GM12872 (cell line): ENCODE results near the gene CDIPT.

Experiments
- CTCF ChIP-seq: IDR thresholded peaks from 3 replicates; pipeline ENCODE4 v1.5.1; 2011; ENCODE audit warnings: low read depth, mild to moderate bottlenecking, low read length, moderate library complexity; ENCODE audit not compliant: insufficient read depth

The CDIPT gene

GRCh38 chr16:29892458-29892813, 29.4 kb upstream of the CDIPT start:
- no peak for TF ChIP-seq CTCF

- TF ChIP-seq CTCF = no peak
Observed at GRCh38 chr16:29891525-29892457, 28.8 kb upstream of the CDIPT start.

- no peak for TF ChIP-seq CTCF
Observed at GRCh38 chr16:29883987-29884386, 21.0 kb upstream of the CDIPT start.

GRCh38 chr16:29881050-29881449, 18.0 kb upstream of the CDIPT start:
- TF ChIP-seq CTCF = no peak

- TF ChIP-seq CTCF = no peak
Observed at GRCh38 chr16:29878172-29878571, 15.1 kb upstream of the CDIPT start.

GRCh38 chr16:29877266-29877961, 14.4 kb upstream of the CDIPT start:
- no peak for TF ChIP-seq CTCF

- no peak for TF ChIP-seq CTCF
Observed at GRCh38 chr16:29876594-29877249, 13.7 kb upstream of the CDIPT start.
